HEK293T (cell line): ENCODE measurements around the gene CREM.

Source experiments
- ARNT ChIP-seq: fragments of 450-650 bp; IDR thresholded peaks from 2 replicates; pipeline ENCODE4 v1.6.1; 2017; ENCODE audit warnings: mild to moderate bottlenecking
- BHLHE40 ChIP-seq: fragments of 450-650 bp; IDR thresholded peaks from 2 replicates; pipeline ENCODE4 v1.6.1; 2016; ENCODE audit warnings: mild to moderate bottlenecking, moderate library complexity, borderline replicate concordance
- CTBP1 ChIP-seq: fragments of 450-650 bp; IDR thresholded peaks from 2 replicates; pipeline ENCODE4 v1.6.1; 2016; ENCODE audit warnings: borderline replicate concordance
- ELF4 ChIP-seq: fragments of 450-650 bp; IDR thresholded peaks from 2 replicates; pipeline ENCODE4 v1.6.1; 2017; ENCODE audit warnings: antibody characterized with exemption
- FOXA1 ChIP-seq: fragments of 450-650 bp; IDR thresholded peaks from 2 replicates; pipeline ENCODE4 v1.6.1; 2016; ENCODE audit warnings: mild to moderate bottlenecking
- FOXM1 ChIP-seq: fragments of 450-650 bp; IDR thresholded peaks from 2 replicates; pipeline ENCODE4 v1.6.1; 2017; ENCODE audit warnings: mild to moderate bottlenecking, borderline replicate concordance
- HDGF ChIP-seq: fragments of 450-650 bp; IDR thresholded peaks from 2 replicates; pipeline ENCODE4 v1.6.1; 2017; ENCODE audit warnings: antibody characterized with exemption, borderline replicate concordance
- L3MBTL2 ChIP-seq: fragments of 450-650 bp; conservative IDR thresholded peaks from 2 replicates; pipeline ENCODE4 v1.6.1; 2016; ENCODE audit warnings: mild to moderate bottlenecking
- LEF1 ChIP-seq: fragments of 450-650 bp; IDR thresholded peaks from 2 replicates; pipeline ENCODE4 v1.6.1; 2017; ENCODE audit warnings: mild to moderate bottlenecking, borderline replicate concordance
- NFRKB ChIP-seq: fragments of 450-650 bp; IDR thresholded peaks from 2 replicates; pipeline ENCODE4 v1.6.1; 2016; ENCODE audit warnings: mild to moderate bottlenecking, moderate library complexity
- SP1 ChIP-seq: fragments of 450-650 bp; IDR thresholded peaks from 2 replicates; pipeline ENCODE4 v1.6.1; 2017
- SUZ12 ChIP-seq: fragments of 450-650 bp; IDR thresholded peaks from 2 replicates; pipeline ENCODE4 v1.6.1; 2016; ENCODE audit warnings: mild to moderate bottlenecking
- TARDBP ChIP-seq: fragments of 450-650 bp; IDR thresholded peaks from 2 replicates; pipeline ENCODE4 v1.6.1; 2016

- TF ChIP-seq BHLHE40 (no peak), SP1 (no peak), TARDBP (no peak), SUZ12 (no peak), NFRKB (no peak), ARNT (no peak), FOXA1 (no peak), ELF4 (no peak), HDGF (no peak), CTBP1 (no peak), L3MBTL2 (no peak), LEF1 (no peak), FOXM1 (no peak)
Observed at GRCh38 chr10:35112571-35112970, 14.1 kb upstream of the CREM start.
